DOHH2 (cell line): ENCODE measurements around the gene FARS2.

ENCODE experiments used
- H3F3A ChIP-seq: fragments of 200-600 bp; sonication (generic), shearing (Covaris generic); 2 replicates; pipeline ENCODE4 v1.6.0; 2016; ENCODE audit warnings: antibody characterized with exemption, mild to moderate bottlenecking; ENCODE audit not compliant: control insufficient read depth, insufficient read depth
- H3K27ac ChIP-seq: fragments of 200-600 bp; sonication (generic); 2 replicates; pipeline ENCODE4 v1.5.1; 2014; ENCODE audit warnings: low read depth, mild to moderate bottlenecking, low read length, moderate library complexity
- H3K27me3 ChIP-seq: fragments of 200-600 bp; sonication (generic); 2 replicates; pipeline ENCODE4 v1.6.1; 2014; ENCODE audit warnings: mild to moderate bottlenecking, low read length, mixed read lengths; ENCODE audit not compliant: control insufficient read depth
- H3K36me3 ChIP-seq: fragments of 200-600 bp; sonication (generic); 2 replicates; pipeline ENCODE4 v1.6.1; 2014; ENCODE audit warnings: mild to moderate bottlenecking, low read length, moderate library complexity, mixed read lengths; ENCODE audit not compliant: control insufficient read depth
- H3K4me1 ChIP-seq: fragments of 200-600 bp; sonication (generic); 2 replicates; pipeline ENCODE4 v1.6.1; 2014; ENCODE audit warnings: mild to moderate bottlenecking, low read length, mixed read lengths; ENCODE audit not compliant: control insufficient read depth
- H3K4me2 ChIP-seq: fragments of 200-600 bp; sonication (generic); 2 replicates; pipeline ENCODE4 v1.6.0; 2014; ENCODE audit warnings: mild to moderate bottlenecking, low read length, moderate library complexity
- H3K4me3 ChIP-seq: fragments of 200-600 bp; sonication (generic); 2 replicates; pipeline ENCODE4 v1.5.1; 2014; ENCODE audit warnings: mild to moderate bottlenecking, low read length, mixed read lengths
- H3K79me2 ChIP-seq: fragments of 200-600 bp; sonication (generic); 2 replicates; pipeline ENCODE4 v1.6.1; 2014; ENCODE audit warnings: mild to moderate bottlenecking, low read length, mixed read lengths; ENCODE audit not compliant: control insufficient read depth
- H3K9me2 ChIP-seq: fragments of 200-600 bp; sonication (generic); replicated peaks from 2 replicates; pipeline ENCODE4 v1.6.1; 2014; ENCODE audit warnings: mild to moderate bottlenecking, low read length, mixed read lengths; ENCODE audit not compliant: control insufficient read depth
- H3K9me3 ChIP-seq: fragments of 200-600 bp; sonication (generic); 2 replicates; pipeline ENCODE4 v1.6.1; 2014; ENCODE audit warnings: antibody characterized with exemption, low read length, mixed read lengths; ENCODE audit not compliant: control insufficient read depth, insufficient read depth
- H4K20me1 ChIP-seq: fragments of 200-600 bp; sonication (generic); 2 replicates; pipeline ENCODE4 v1.6.0; 2014; ENCODE audit warnings: low read depth, mild to moderate bottlenecking, antibody characterized with exemption, low read length, moderate library complexity; ENCODE audit not compliant: control insufficient read depth, insufficient read depth
- CTCF ChIP-seq: fragments of 200-600 bp; sonication (generic); IDR thresholded peaks from one replicate; pipeline ENCODE4 v1.5.1; 2014; ENCODE audit warnings: antibody characterized with exemption, mild to moderate bottlenecking, low read depth, low read length; ENCODE audit not compliant: poor library complexity, severe bottlenecking
- EZH2phosphoT487 ChIP-seq: fragments of 200-600 bp; sonication (generic); IDR thresholded peaks from 2 replicates; pipeline ENCODE4 v1.6.1; 2017; ENCODE audit warnings: borderline replicate concordance, mild to moderate bottlenecking, antibody characterized with exemption, low read length, moderate library complexity, mixed read lengths

The FARS2 gene

GRCh38 chr6:5464099-5464885 lies 203.0 kb downstream of the FARS2 start:
- H3K4me3 ChIP-seq = no peak overlapping the region
- no peaks in the 10 kb centered on the region for H3K36me3 ChIP-seq
- H3K79me2 ChIP-seq = no peaks in the 10 kb centered on the region
- no peaks in the 10 kb centered on the region for H3K9me3 ChIP-seq
- H3K4me1 ChIP-seq = peaks cover 11% of the 10 kb centered on the region
- H3F3A ChIP-seq = no peaks in the 10 kb centered on the region
- no peaks in the 10 kb centered on the region for H3K9me2 ChIP-seq
- no peaks in the 10 kb centered on the region for H3K27me3 ChIP-seq
- H3K27ac ChIP-seq = no peak overlapping the region
- H4K20me1 ChIP-seq = no peaks in the 10 kb centered on the region
- H3K4me2 ChIP-seq = no peak overlapping the region
- TF ChIP-seq EZH2phosphoT487 (no peak), CTCF (no peak)

- no peaks in the 10 kb centered on the region for H3F3A ChIP-seq
- H4K20me1 ChIP-seq = no peaks in the 10 kb centered on the region
- H3K36me3 ChIP-seq = no peaks in the 10 kb centered on the region
- TF ChIP-seq CTCF (no peak), EZH2phosphoT487 (no peak)
- no peaks in the 10 kb centered on the region for H3K9me2 ChIP-seq
- no peaks in the 10 kb centered on the region for H3K79me2 ChIP-seq
- H3K27me3 ChIP-seq = no peaks in the 10 kb centered on the region
- H3K9me3 ChIP-seq = no peaks in the 10 kb centered on the region
- H3K27ac ChIP-seq = no peak overlapping the region
- H3K4me2 ChIP-seq = no peak overlapping the region
- no peak overlapping the region for H3K4me3 ChIP-seq
- H3K4me1 ChIP-seq = peaks cover 11% of the 10 kb centered on the region
Measured at GRCh38 chr6:5466281-5467136, 205.2 kb downstream of the FARS2 start.

GRCh38 chr6:5468586-5468985 lies 207.3 kb downstream of the FARS2 start:
- no peaks in the 10 kb centered on the region for H3K9me3 ChIP-seq
- no peak overlapping the region for H3K27ac ChIP-seq
- no peaks in the 10 kb centered on the region for H3K79me2 ChIP-seq
- no peak overlapping the region for H3K4me2 ChIP-seq
- H3K4me3 ChIP-seq = no peak overlapping the region
- no peaks in the 10 kb centered on the region for H3K9me2 ChIP-seq
- no peaks in the 10 kb centered on the region for H3K36me3 ChIP-seq
- H3F3A ChIP-seq = no peaks in the 10 kb centered on the region
- H4K20me1 ChIP-seq = no peaks in the 10 kb centered on the region
- H3K4me1 ChIP-seq = peaks cover 7% of the 10 kb centered on the region
- no peak for TF ChIP-seq EZH2phosphoT487
- no peak for TF ChIP-seq CTCF
- H3K27me3 ChIP-seq = no peaks in the 10 kb centered on the region
